Endothelial cell of umbilical vein (primary cell): ENCODE results near the gene TBL2. TPM values are rescaled to one million over a fixed set of nuclear protein-coding genes. Genes with fewer than 3 reads are reported as not detected.

Experiments
- BruUV-seq: library from RNA; stranded (reverse); fragments of 400-500 nt; replicated peaks from 2 replicates; lab custom pipeline; 2021; lab: Mats Ljungman, UMichigan
- CTCF ChIA-PET: fragments of 300-600, 350-600 bp; sonication (Branson Sonifier 250); formaldehyde crosslinking; loops from one replicate; lab custom pipeline; 2021; ENCODE audit warnings: antibody characterized with exemption, inconsistent platforms; lab: Charles Lee
- POLR2A ChIA-PET: fragments of 300-600, 350-600 bp; sonication (Branson Sonifier 250); formaldehyde crosslinking; loops from one replicate; lab custom pipeline; 2021; ENCODE audit warnings: antibody characterized with exemption, inconsistent platforms; lab: Charles Lee
- DNase-seq: peaks from one replicate; pipeline ENCODE4 v3.0.0-alpha.2; 2011; ENCODE audit warnings: low read depth, low spot score
- FAIRE-seq: peaks from 2 replicates; lab custom pipeline; 2011; peaks lifted over from hg19 to GRCh38; lab: Jason Lieb, UNC
- H2AFZ ChIP-seq: 2 replicates; pipeline ENCODE4 v1.6.0; 2012; ENCODE audit warnings: low read depth, low read length, control low read depth, inconsistent platforms
- H3K27ac ChIP-seq: 2 replicates; pipeline ENCODE4 v1.5.1; 2011; ENCODE audit warnings: low read depth, mild to moderate bottlenecking, control low read depth, low read length, moderate library complexity; ENCODE audit not compliant: insufficient read depth
- H3K27me3 ChIP-seq, 2 experiments: 2 replicates each; pipeline versions ENCODE4 v1.6.0 to v1.6.1; 2011; ENCODE audit warnings: low read length in 2 of 2, mixed read lengths in 1 of 2; ENCODE audit not compliant: control insufficient read depth in 2 of 2, insufficient read depth in 2 of 2
- H3K36me3 ChIP-seq, 2 experiments: 2 replicates in 1 of 2; 3 replicates in 1 of 2; pipeline ENCODE4 v1.5.1; 2011; ENCODE audit warnings: low read length in 2 of 2, mild to moderate bottlenecking in 1 of 2, moderate library complexity in 1 of 2; ENCODE audit not compliant: control insufficient read depth in 2 of 2, insufficient read depth in 2 of 2; ENCODE audit errors: extremely low read depth in 1 of 2
- H3K4me1 ChIP-seq: 3 replicates; pipeline ENCODE4 v1.5.1; 2011; ENCODE audit warnings: mild to moderate bottlenecking, low read length; ENCODE audit not compliant: control insufficient read depth, insufficient read depth; ENCODE audit errors: extremely low read depth
- H3K4me2 ChIP-seq: 2 replicates; pipeline ENCODE4 v1.6.1; 2011; ENCODE audit warnings: low read length, control low read depth, mixed read lengths; ENCODE audit not compliant: insufficient read depth
- H3K4me3 ChIP-seq, 3 experiments: fragments of 200-600 bp in 1 of 3; sonication (generic), shearing (Covaris generic) in 1 of 3; replicated peaks in 1 of 3; 2 replicates each; pipeline ENCODE4 v1.5.1; 2011 to 2016; ENCODE audit warnings: control low read depth in 3 of 3, low read length in 3 of 3, mild to moderate bottlenecking in 2 of 3, inconsistent platforms in 1 of 3, low read depth in 1 of 3, moderate library complexity in 1 of 3; ENCODE audit not compliant: insufficient read depth in 1 of 3
- H3K79me2 ChIP-seq: 2 replicates; pipeline ENCODE4 v1.6.0; 2012; ENCODE audit warnings: low read length, inconsistent platforms; ENCODE audit not compliant: control insufficient read depth, insufficient read depth
- H3K9ac ChIP-seq: replicated peaks from 2 replicates; pipeline ENCODE3; 2011; ENCODE audit warnings: low read length, control low read depth; ENCODE audit not compliant: insufficient read depth; ENCODE audit errors: extremely low read depth
- H3K9me1 ChIP-seq: replicated peaks from 3 replicates; pipeline ENCODE4 v1.6.0; 2011; ENCODE audit warnings: mild to moderate bottlenecking, low read length; ENCODE audit not compliant: control insufficient read depth, insufficient read depth; ENCODE audit errors: extremely low read depth
- H3K9me3 ChIP-seq: replicated peaks from 2 replicates; pipeline ENCODE4 v1.5.1; 2012; ENCODE audit warnings: low read length, inconsistent platforms; ENCODE audit not compliant: control insufficient read depth, insufficient read depth
- H4K20me1 ChIP-seq: replicated peaks from 2 replicates; pipeline ENCODE3; 2011; ENCODE audit warnings: mild to moderate bottlenecking, low read length; ENCODE audit not compliant: control insufficient read depth, insufficient read depth; ENCODE audit errors: extremely low read depth
- EZH2 ChIP-seq: IDR thresholded peaks from 2 replicates; pipeline ENCODE4 v1.6.1; 2012; ENCODE audit warnings: borderline replicate concordance, low read depth, mild to moderate bottlenecking, moderate library complexity, low read length, inconsistent platforms; ENCODE audit not compliant: severe bottlenecking
- FOS ChIP-seq: IDR thresholded peaks from 2 replicates; pipeline ENCODE4 v1.6.1; 2011; ENCODE audit warnings: mild to moderate bottlenecking, low read length, moderate library complexity, borderline replicate concordance; ENCODE audit not compliant: insufficient read depth
- GATA2 ChIP-seq: IDR thresholded peaks from 2 replicates; pipeline ENCODE4 v1.7.0; 2011; ENCODE audit warnings: low read depth, mild to moderate bottlenecking, moderate library complexity, mixed read lengths, low read length; ENCODE audit not compliant: insufficient read length, insufficient read depth
- JUN ChIP-seq: IDR thresholded peaks from 2 replicates; pipeline ENCODE4 v1.6.1; 2011; ENCODE audit warnings: borderline replicate concordance, low read depth; ENCODE audit not compliant: insufficient read length, insufficient read depth
- MYC ChIP-seq: IDR thresholded peaks from one replicate; pipeline ENCODE4 v1.6.1; 2011; ENCODE audit warnings: mild to moderate bottlenecking, low read depth, low read length
- POLR2A ChIP-seq: IDR thresholded peaks from 2 replicates; pipeline ENCODE4 v1.6.1; 2012; ENCODE audit warnings: low read depth, mild to moderate bottlenecking, control low read depth, low read length
- POLR2AphosphoS5 ChIP-seq: IDR thresholded peaks from 2 replicates; pipeline ENCODE4 v1.6.1; 2012; ENCODE audit warnings: low read depth, mild to moderate bottlenecking, control low read depth, low read length, moderate library complexity; ENCODE audit not compliant: insufficient read depth
- dilution Hi-C: fragments of 300-500 bp; cut with MboI; formaldehyde crosslinking; loops from one replicate; pipeline ENCODE4 v1.15.0; 2019; ENCODE audit warnings: low sequenced_read_pairs; ENCODE audit not compliant: extremely low pct_ligation_motif_present
- intact Hi-C: fragments of 100-400 bp; cut with micrococcal nuclease; formaldehyde crosslinking; loops from one replicate; pipeline ENCODE4 v1.10.0; 2022
- polyA plus RNA-seq, 4 experiments: library from polyadenylated mRNA; depleted of rRNA in 3 of 4; stranded (reverse) in 3 of 4; unstranded in 1 of 4; fragments of >200 nt; gene quantifications; 2 replicates each; pipeline versions ENCODE4 v1.2.1 to v1.2.3, GENCODE V29; 2011 to 2012; ENCODE audit warnings: missing spikeins in 1 of 4
- total RNA-seq: library from RNA; stranded (reverse); gene quantifications from 2 replicates; pipeline ENCODE4 v1.2.3, GENCODE V29; 2021
- TF ChIP-seq, protein P1 (sequence below): IDR thresholded peaks from 2 replicates; pipeline ENCODE4 v1.6.1; 2011; ENCODE audit not compliant: insufficient read depth, insufficient read length
- TF ChIP-seq, protein P2 (sequence below), 2 donors: IDR thresholded peaks; 1 replicate in 1 of 2; 2 replicates in 1 of 2; pipeline ENCODE4 v1.5.1; 2011; ENCODE audit warnings: low read length in 2 of 2, mild to moderate bottlenecking in 2 of 2, moderate library complexity in 2 of 2, control low read depth in 1 of 2, inconsistent platforms in 1 of 2, low read depth in 1 of 2; ENCODE audit not compliant: insufficient read depth in 1 of 2; ENCODE audit errors: extremely low read depth in 1 of 2

Gene TBL2
- total and polyA plus RNA-seq, 2 donors (not counting 3 experiments of a cell fraction or from before 2014, with no cell fraction given) = 38.6 to 48.4 TPM

- Histone ChIP-seq H3K79me2 (no peaks in the 10 kb centered on the region), H3K4me3 (no peak overlapping the region), H2AFZ (no peak overlapping the region), H3K9ac (no peak overlapping the region), H4K20me1 (no peaks in the 10 kb centered on the region), H3K9me1 (no peaks in the 10 kb centered on the region), H3K36me3 (no peaks in the 10 kb centered on the region), H3K27ac (no peak overlapping the region), H3K4me1 (peaks cover 12% of the 10 kb centered on the region), H3K27me3 (no peaks in the 10 kb centered on the region), H3K9me3 (no peaks in the 10 kb centered on the region), H3K4me2 (no peak overlapping the region)
- BruUV-seq = no TSS peak
- FAIRE-seq (no peak), DNase-seq (no peak)
- CTCF ChIA-PET = interaction anchor here (0.7 to 4.1 kb wide), 3 partner anchors 21 to 44 kb away, joined by 3 to 27 read pairs (median 5); no protein-coding TSS in a partner anchor
- intact Hi-C loops (no loop called here), dilution Hi-C loops (no loop called here)
- POLR2A ChIA-PET = no interaction called here
- no peak for TF ChIP-seq POLR2AphosphoS5
- TF ChIP-seq POLR2A = no peak
- TF ChIP-seq, protein P1, sequence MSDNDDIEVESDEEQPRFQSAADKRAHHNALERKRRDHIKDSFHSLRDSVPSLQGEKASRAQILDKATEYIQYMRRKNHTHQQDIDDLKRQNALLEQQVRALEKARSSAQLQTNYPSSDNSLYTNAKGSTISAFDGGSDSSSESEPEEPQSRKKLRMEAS = no peak
- no peak for TF ChIP-seq FOS
- TF ChIP-seq, protein P2, sequence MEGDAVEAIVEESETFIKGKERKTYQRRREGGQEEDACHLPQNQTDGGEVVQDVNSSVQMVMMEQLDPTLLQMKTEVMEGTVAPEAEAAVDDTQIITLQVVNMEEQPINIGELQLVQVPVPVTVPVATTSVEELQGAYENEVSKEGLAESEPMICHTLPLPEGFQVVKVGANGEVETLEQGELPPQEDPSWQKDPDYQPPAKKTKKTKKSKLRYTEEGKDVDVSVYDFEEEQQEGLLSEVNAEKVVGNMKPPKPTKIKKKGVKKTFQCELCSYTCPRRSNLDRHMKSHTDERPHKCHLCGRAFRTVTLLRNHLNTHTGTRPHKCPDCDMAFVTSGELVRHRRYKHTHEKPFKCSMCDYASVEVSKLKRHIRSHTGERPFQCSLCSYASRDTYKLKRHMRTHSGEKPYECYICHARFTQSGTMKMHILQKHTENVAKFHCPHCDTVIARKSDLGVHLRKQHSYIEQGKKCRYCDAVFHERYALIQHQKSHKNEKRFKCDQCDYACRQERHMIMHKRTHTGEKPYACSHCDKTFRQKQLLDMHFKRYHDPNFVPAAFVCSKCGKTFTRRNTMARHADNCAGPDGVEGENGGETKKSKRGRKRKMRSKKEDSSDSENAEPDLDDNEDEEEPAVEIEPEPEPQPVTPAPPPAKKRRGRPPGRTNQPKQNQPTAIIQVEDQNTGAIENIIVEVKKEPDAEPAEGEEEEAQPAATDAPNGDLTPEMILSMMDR (IDR thresholded peaks at IDR 0.05; ENCODE audit: extremely low read depth in 1 of 2, insufficient read depth in 1 of 2, low read depth in 1 of 2, low read length in 2 of 2) = no peak
- TF ChIP-seq GATA2 = no peak
- TF ChIP-seq MYC = no peak
- no peak for TF ChIP-seq EZH2
- TF ChIP-seq JUN = no peak
Observed at GRCh38 chr7:73585196-73585595, 6.8 kb upstream of the TBL2 start.
